Measurements from ENCODE around the gene DUOX1.
"Not testable (repeated sequence)": the region's sequence is repeated elsewhere in the genome, so short reads cannot be mapped to it uniquely, and the experiment has no call there.

DUOX1 gene

GRCh38 chr15:45120081-45120972 lies 9.5 kb upstream of the DUOX1 start:
- in situ Hi-C loops (cut with MboI; ENCODE audit: low sequenced_read_pairs), result no loop called here

DNA sequence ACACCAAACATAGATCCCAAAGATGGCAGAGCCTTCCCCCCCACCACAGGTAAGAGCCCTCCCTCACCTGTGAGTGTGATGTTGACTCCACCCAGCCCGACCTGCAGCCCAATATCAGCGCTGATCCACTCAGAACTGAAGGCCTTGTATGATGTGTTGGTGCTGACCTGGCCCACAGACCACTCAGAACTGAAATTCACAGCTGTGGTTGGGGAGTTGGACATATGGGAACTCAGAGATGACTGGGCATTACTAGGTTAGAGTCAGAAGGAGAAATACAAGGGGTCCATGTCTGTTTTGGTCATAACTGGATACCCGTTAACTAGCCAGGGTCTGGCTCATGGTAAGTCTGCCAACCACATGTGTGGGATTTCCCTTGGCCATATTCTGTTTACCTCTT lies 8.8 kb upstream of the DUOX1 start:
- in situ Hi-C loops (cut with MboI; ENCODE audit: low sequenced_read_pairs), result no loop called here

DNA sequence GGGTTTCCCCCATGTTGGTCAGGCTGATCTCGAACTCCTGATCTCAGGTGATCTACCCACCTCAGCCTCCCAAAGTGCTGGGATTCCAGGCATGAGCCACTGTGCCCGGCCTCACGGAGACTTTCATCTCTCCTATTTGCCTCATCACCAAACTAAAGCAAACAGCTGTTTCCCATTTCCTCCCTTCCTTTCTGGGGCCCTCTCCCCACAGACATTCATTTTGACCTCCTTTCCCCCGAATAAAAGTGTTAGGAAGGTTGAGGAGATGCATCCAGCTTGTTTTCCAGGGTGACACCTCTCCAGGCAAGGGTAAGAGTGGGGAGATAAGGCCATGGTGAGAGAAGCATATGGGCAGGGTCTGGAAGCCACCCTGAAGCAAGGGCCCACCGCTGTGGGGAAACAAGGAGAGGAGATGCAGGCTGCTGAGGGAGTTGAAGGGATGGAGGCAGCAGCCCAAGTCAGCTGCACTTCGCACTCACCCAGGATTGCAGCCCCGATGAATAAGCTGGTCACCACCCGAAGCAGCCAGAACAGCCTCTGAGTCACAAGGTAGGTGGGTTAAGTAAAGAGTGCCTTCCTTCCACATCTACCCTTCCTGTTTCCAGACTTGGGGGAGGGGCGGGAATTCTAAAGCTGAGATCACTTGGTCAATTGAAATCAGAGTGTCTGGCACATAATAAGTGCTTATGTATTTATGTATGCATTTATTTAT lies 7.9 kb upstream of the DUOX1 start:
- in situ Hi-C loops (cut with MboI; ENCODE audit: low sequenced_read_pairs), result no loop called here

DNA sequence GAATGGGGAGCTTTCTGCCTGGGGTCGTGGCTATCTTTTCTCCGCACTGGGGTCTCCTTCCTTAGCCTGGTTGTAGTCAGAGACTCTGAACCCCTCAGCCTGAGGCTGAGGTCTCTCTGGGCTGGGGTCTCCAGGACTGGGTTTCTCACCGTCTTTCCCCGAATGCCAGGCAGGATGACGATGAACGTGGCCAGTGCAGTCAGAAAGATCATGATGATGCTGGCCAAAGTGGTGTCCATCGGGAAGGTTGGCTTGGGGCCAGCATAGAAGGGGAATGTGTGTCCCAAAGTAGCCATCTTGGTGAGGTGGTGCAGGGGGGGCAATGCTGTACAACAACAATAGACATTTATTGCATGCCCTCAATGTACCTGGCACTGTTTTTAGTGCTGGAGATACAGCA lies 7.1 kb upstream of the DUOX1 start:
- in situ Hi-C loops (cut with MboI; ENCODE audit: low sequenced_read_pairs), result no loop called here

- in situ Hi-C loops (cut with MboI; ENCODE audit: low sequenced_read_pairs), result no loop called here
These were observed 6.4 kb upstream of the DUOX1 start for GRCh38 chr15:45123397-45123796.

GRCh38 chr15:45126535-45127158 lies 3.1 kb upstream of the DUOX1 start:
- in situ Hi-C loops (cut with MboI; ENCODE audit: low sequenced_read_pairs), result no loop called here

GRCh38 chr15:45128971-45129639 lies 689 bp upstream of the DUOX1 start:
- in situ Hi-C loops (cut with MboI; ENCODE audit: low sequenced_read_pairs), result no loop called here

GRCh38 chr15:45130291-45131000 lies 652 bp downstream of the DUOX1 start:
- in situ Hi-C loops (cut with MboI; ENCODE audit: low sequenced_read_pairs), result no loop called here

DNA sequence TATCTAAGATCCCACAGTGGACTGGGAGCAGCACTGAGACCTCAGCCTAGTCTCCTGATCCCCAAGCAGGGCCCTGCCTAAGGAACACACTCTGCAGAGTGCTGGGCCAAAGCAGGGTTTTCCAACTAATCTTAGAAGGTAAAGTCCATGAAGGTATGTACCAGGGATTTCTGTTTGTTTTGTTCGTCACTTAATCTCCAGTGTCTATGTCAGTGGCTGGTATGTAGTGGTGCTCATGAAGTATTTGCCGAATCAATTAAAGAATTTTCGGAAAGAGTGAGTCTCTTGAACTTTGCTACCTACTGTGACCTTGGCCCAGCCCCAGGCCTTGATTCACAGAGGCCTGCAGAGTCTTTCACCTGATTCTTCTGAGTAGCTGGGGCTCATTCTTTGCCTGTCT lies 1.7 kb downstream of the DUOX1 start:
- in situ Hi-C loops (cut with MboI; ENCODE audit: low sequenced_read_pairs), result no loop called here

DNA sequence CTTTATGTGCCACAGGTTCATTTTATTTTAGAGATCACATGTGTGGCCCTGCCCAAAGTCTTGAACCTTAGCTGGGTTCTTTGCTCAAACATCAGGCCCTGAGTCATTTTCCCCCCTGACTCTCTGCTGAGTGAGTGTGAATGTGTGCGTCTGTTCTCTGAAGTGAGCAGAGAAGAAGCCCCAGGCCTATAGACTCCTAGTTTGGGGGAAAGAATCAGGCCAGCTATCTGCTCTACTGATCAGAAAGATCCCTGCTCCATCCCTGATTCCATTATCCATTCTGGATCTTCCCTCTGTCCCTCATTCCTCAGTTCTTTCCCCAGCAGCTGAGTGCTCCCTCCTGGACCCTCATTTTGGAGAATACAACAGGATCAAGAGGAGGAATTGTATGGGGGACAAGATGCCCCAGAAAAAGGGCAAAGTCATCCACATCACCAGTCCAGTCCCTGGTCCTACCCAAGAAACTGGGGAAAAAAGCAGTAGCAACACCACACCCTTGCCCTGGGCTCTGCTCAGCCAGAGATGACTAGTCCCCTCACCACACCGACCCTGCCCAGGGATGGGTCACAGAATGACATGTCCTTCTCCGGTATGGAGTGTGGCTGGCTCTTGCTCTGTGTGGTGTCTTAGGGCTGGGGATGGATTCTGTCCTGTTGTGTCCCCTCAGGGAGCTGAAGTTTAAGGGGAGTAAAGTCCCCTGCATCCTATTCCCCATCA lies 3.2 kb downstream of the DUOX1 start:
- in situ Hi-C loops (cut with MboI; ENCODE audit: low sequenced_read_pairs), result no loop called here

GRCh38 chr15:45133561-45133920 lies 3.7 kb downstream of the DUOX1 start:
- in situ Hi-C loops (cut with MboI; ENCODE audit: low sequenced_read_pairs), result no loop called here

GRCh38 chr15:45134046-45134445 lies 4.3 kb downstream of the DUOX1 start:
- in situ Hi-C loops (cut with MboI; ENCODE audit: low sequenced_read_pairs), result no loop called here

DNA sequence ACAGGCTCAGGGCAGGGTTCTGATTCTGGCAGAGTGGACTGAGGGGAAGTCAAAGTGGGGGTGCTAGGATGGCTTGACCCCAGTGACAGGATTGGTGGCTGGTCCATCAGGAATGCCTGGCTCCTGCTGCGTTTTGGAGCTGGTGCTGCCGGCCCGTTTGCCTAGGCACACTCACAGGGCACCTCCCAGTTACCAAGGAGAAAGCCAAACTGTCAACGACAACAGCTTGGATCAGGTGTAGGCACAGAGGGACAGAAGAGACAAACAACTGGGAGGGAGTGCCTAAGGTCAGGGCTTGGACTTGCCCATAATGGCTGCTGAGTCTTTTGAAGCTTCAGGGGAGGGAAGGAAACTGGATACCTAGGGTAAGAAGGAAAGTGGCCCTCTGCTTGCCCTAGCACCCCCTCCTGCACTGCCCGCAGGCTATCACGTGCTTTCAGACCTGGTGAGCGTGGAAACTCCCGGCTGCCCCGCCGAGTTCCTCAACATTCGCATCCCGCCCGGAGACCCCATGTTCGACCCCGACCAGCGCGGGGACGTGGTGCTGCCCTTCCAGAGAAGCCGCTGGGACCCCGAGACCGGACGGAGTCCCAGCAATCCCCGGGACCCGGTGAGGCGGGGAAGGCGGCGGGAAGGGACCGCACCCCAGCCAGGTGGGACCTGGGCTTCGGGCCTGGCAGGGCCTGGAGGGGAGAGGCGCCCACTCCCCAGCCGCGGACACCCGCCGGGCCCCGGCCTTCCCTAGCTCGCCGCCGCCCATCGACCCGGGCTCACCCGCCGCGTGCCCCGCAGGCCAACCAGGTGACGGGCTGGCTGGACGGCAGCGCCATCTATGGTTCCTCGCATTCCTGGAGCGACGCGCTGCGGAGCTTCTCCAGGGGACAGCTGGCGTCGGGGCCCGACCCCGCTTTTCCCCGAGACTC lies 5.1 kb downstream of the DUOX1 start:
- in situ Hi-C loops (cut with MboI; ENCODE audit: low sequenced_read_pairs), result no loop called here

- in situ Hi-C loops (cut with MboI; ENCODE audit: low sequenced_read_pairs), result not testable (repeated sequence)
These were observed 6.0 kb downstream of the DUOX1 start for GRCh38 chr15:45135705-45136377.

GRCh38 chr15:45136378-45136764 lies 6.6 kb downstream of the DUOX1 start:
- in situ Hi-C loops (cut with MboI; ENCODE audit: low sequenced_read_pairs), result no loop called here

DNA sequence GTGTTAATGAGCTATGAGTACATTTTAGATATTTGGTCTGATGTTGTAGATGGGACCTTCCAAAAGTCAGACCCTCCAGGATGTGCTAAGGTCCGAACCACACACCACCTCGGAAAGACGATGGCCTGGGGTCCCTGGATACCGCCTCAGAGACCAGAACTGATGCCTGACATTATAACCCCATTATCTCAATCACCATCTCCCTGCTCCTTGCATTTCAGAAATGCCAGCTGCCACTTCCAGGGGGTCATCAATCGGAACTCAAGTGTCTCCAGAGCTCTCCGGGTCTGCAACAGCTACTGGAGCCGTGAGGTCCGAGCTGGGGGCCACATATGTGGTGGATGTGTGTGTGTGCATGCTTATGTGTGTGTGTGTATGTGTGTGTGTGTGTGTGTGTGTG lies 7.9 kb downstream of the DUOX1 start:
- in situ Hi-C loops (cut with MboI; ENCODE audit: low sequenced_read_pairs), result no loop called here

GRCh38 chr15:45138814-45139765 lies 9.3 kb downstream of the DUOX1 start:
- in situ Hi-C loops (cut with MboI; ENCODE audit: low sequenced_read_pairs), result no loop called here

Data from HL-60/S4 (cell line).